ENCODE data around the gene VWA1.
"Not testable (repeated sequence)": the region's sequence is repeated elsewhere in the genome, so short reads cannot be mapped to it uniquely, and the experiment has no call there.

The VWA1 gene

GRCh38 chr1:1428967-1429366 is 6.5 kb upstream of the VWA1 start:
- not testable (repeated sequence) for H3K27me3 ChIP-seq (ENCODE audit: control insufficient read depth, insufficient read depth, low read length); H3K9ac ChIP-seq (ENCODE audit: low read length); H3K36me3 ChIP-seq (ENCODE audit: control insufficient read depth, insufficient read depth, low read length); H3K4me3 ChIP-seq (ENCODE audit: low read length); H3K9me3 ChIP-seq (ENCODE audit: control insufficient read depth, low read length)
- H3K4me1 ChIP-seq (ENCODE audit: control insufficient read depth, insufficient read depth, low read length), result peaks cover 44% of the 10 kb centered on the region

DNA sequence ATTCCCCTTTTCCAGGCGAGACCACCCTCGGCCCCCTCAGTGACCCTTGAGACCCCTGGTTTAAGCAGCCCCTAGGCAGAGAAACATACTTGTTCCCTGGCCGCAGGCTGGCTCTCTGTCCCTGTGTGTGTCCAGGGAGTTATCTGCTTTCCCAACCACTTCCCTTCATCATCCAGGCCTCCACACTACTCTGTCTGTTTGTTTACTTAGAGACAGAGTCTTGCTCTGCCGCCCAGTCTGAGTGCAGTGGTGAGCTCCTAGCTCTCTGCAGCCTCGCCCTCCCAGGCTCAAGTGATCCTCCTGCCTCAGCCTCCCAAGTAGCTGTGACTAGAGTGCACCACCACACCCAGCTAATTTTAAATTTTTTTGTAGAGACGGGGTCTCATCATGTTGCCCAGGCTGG is 5.8 kb upstream of the VWA1 start:
- H3K9ac ChIP-seq (ENCODE audit: low read length), result peak overlapping the region; percentile 64
- H3K36me3 ChIP-seq (ENCODE audit: control insufficient read depth, insufficient read depth, low read length), result no peaks in the 10 kb centered on the region
- peaks cover 51% of the 10 kb centered on the region for H3K4me1 ChIP-seq (ENCODE audit: control insufficient read depth, insufficient read depth, low read length)
- no peaks in the 10 kb centered on the region for H3K9me3 ChIP-seq (ENCODE audit: control insufficient read depth, low read length)
- H3K4me3 ChIP-seq (ENCODE audit: low read length), result no peak overlapping the region
- peaks cover 6% of the 10 kb centered on the region for H3K27me3 ChIP-seq (ENCODE audit: control insufficient read depth, insufficient read depth, low read length)

GRCh38 chr1:1430114-1430982 is 5.1 kb upstream of the VWA1 start:
- Histone ChIP-seq H3K4me3 (ENCODE audit: low read length) (no peak overlapping the region), H3K4me1 (ENCODE audit: control insufficient read depth, insufficient read depth, low read length) (peaks cover 58% of the 10 kb centered on the region), H3K36me3 (ENCODE audit: control insufficient read depth, insufficient read depth, low read length) (no peaks in the 10 kb centered on the region), H3K9me3 (ENCODE audit: control insufficient read depth, low read length) (no peaks in the 10 kb centered on the region), H3K27me3 (ENCODE audit: control insufficient read depth, insufficient read depth, low read length) (peaks cover 6% of the 10 kb centered on the region), H3K9ac (ENCODE audit: low read length) (peak overlapping the region; percentile 64)

- Histone ChIP-seq H3K9ac (ENCODE audit: low read length) (peak overlapping the region; percentile 68), H3K9me3 (ENCODE audit: control insufficient read depth, low read length) (no peaks in the 10 kb centered on the region), H3K27me3 (ENCODE audit: control insufficient read depth, insufficient read depth, low read length) (peaks cover 5% of the 10 kb centered on the region), H3K4me3 (ENCODE audit: low read length) (peak overlapping the region; percentile 25), H3K36me3 (ENCODE audit: control insufficient read depth, insufficient read depth, low read length) (no peaks in the 10 kb centered on the region), H3K4me1 (ENCODE audit: control insufficient read depth, insufficient read depth, low read length) (peaks cover 63% of the 10 kb centered on the region)
Measured at GRCh38 chr1:1430992-1431844, 4.3 kb upstream of the VWA1 start.

GRCh38 chr1:1431845-1432273 is 3.6 kb upstream of the VWA1 start:
- Histone ChIP-seq H3K4me1 (ENCODE audit: control insufficient read depth, insufficient read depth, low read length) (peaks cover 69% of the 10 kb centered on the region), H3K4me3 (ENCODE audit: low read length) (peak overlapping the region; percentile 25), H3K36me3 (ENCODE audit: control insufficient read depth, insufficient read depth, low read length) (no peaks in the 10 kb centered on the region), H3K9me3 (ENCODE audit: control insufficient read depth, low read length) (no peaks in the 10 kb centered on the region), H3K27me3 (ENCODE audit: control insufficient read depth, insufficient read depth, low read length) (no peaks in the 10 kb centered on the region), H3K9ac (ENCODE audit: low read length) (peak overlapping the region; percentile 68)

DNA sequence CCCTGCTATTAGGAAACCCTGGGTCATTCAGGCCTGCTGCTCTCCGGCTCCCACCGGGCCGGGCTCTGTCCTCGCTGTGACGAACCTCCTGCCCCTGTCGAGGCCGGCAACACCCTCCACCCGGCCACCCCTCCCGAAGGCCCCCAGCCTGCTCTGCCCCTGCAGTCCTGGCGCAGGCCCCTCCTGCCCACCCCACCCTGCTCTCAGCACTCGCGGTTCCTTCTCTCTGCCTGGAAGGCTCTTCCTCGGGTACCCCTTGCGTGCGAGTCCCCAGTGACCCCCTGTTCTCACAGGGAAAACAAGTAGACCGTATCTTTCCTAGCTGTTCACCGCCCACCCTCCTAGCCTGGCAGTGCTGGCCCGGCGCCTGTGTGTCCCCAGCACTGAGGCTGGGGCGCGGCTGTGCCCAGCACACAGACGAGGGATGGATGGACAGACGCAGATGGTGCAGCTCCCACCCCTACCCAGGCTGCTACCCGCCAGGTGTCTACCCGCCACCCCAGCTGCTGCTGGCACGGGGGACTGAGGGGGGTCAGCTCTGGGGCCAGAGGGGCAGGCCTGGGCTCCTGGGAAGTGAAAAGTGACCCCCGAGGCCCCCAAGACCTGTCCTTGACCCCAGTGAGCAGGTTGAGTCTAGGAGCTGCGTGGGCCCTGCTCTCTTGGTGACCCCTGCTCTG is 3.1 kb upstream of the VWA1 start:
- Histone ChIP-seq H3K27me3 (ENCODE audit: control insufficient read depth, insufficient read depth, low read length) (no peaks in the 10 kb centered on the region), H3K36me3 (ENCODE audit: control insufficient read depth, insufficient read depth, low read length) (no peaks in the 10 kb centered on the region), H3K4me1 (ENCODE audit: control insufficient read depth, insufficient read depth, low read length) (peaks cover 74% of the 10 kb centered on the region), H3K4me3 (ENCODE audit: low read length) (peak overlapping the region; percentile 25), H3K9ac (ENCODE audit: low read length) (peak overlapping the region; percentile 68), H3K9me3 (ENCODE audit: control insufficient read depth, low read length) (no peaks in the 10 kb centered on the region)

DNA sequence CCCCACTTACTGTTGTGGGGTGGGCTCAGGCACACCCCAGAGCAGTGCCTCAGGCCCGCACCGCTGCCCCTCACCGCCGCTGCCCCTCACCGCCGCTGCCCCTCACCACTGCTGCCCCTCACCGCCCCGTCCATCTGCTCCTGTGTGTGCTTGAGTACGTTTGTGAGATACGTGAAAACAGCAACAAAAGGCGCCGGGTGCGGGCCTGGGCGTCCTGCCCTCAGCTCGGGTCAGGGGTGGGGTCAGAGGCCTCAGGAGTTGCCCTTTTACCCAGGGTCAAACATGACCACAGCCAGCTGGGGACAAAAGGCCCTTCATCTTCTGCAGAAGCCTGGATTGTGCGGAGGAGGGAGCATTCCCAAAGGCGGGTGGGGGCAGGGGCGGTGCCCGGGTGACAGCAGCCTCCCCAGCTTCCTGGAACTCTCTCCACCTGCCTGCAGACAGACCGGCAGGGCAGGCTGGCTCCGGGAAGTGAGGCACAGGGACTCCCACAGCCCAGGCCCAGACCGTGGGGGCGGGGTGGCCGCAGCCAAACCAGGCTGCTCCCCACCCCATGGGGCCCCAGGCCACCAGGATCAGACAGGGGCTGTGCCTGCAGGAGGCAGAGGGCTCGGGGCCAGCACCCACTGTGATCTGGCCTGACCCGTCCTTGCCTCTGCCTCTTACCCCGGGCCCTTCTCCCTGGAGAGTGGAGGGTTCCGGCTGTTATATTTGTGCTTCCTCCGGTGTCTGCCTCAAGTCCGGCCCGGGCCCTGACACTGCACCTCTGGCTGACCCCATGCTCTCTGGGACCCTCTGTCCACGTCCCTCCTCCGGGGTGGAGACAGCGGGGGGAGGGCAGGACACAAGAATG is 2.3 kb upstream of the VWA1 start:
- no peaks in the 10 kb centered on the region for H3K27me3 ChIP-seq (ENCODE audit: control insufficient read depth, insufficient read depth, low read length)
- H3K36me3 ChIP-seq (ENCODE audit: control insufficient read depth, insufficient read depth, low read length), result no peaks in the 10 kb centered on the region
- H3K9ac ChIP-seq (ENCODE audit: low read length), result peak overlapping the region; percentile 68
- H3K4me3 ChIP-seq (ENCODE audit: low read length), result peak overlapping the region; percentile 1
- H3K4me1 ChIP-seq (ENCODE audit: control insufficient read depth, insufficient read depth, low read length), result peaks cover 82% of the 10 kb centered on the region
- no peaks in the 10 kb centered on the region for H3K9me3 ChIP-seq (ENCODE audit: control insufficient read depth, low read length)

DNA sequence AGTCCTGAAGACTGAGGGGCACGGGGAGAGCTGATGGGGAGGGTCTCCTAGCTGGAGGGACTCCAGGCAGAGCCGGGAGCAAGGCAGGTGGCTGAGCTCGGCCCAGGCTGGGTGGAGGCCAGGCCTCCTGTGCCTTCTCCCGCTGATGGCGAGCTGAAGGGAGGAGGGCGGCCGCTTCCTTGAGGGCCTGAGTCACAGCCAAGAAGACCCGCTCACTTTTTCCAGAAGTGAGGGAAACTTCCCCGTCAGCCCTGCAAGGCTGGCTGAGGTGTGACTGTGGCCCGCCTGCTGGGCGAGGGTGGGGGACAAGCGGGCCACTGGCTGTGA is 1.7 kb upstream of the VWA1 start:
- H3K9ac ChIP-seq (ENCODE audit: low read length), result peak overlapping the region; percentile 68
- no peaks in the 10 kb centered on the region for H3K36me3 ChIP-seq (ENCODE audit: control insufficient read depth, insufficient read depth, low read length)
- H3K27me3 ChIP-seq (ENCODE audit: control insufficient read depth, insufficient read depth, low read length), result no peaks in the 10 kb centered on the region
- no peaks in the 10 kb centered on the region for H3K9me3 ChIP-seq (ENCODE audit: control insufficient read depth, low read length)
- peak overlapping the region; percentile 1 for H3K4me3 ChIP-seq (ENCODE audit: low read length)
- peaks cover 88% of the 10 kb centered on the region for H3K4me1 ChIP-seq (ENCODE audit: control insufficient read depth, insufficient read depth, low read length)

GRCh38 chr1:1434131-1434823 is 1.2 kb upstream of the VWA1 start:
- no peaks in the 10 kb centered on the region for H3K9me3 ChIP-seq (ENCODE audit: control insufficient read depth, low read length)
- H3K36me3 ChIP-seq (ENCODE audit: control insufficient read depth, insufficient read depth, low read length), result no peaks in the 10 kb centered on the region
- H3K4me3 ChIP-seq (ENCODE audit: low read length), result peak overlapping the region; percentile 1
- H3K9ac ChIP-seq (ENCODE audit: low read length), result peak overlapping the region; percentile 68
- no peaks in the 10 kb centered on the region for H3K27me3 ChIP-seq (ENCODE audit: control insufficient read depth, insufficient read depth, low read length)
- H3K4me1 ChIP-seq (ENCODE audit: control insufficient read depth, insufficient read depth, low read length), result peaks cover 89% of the 10 kb centered on the region

DNA sequence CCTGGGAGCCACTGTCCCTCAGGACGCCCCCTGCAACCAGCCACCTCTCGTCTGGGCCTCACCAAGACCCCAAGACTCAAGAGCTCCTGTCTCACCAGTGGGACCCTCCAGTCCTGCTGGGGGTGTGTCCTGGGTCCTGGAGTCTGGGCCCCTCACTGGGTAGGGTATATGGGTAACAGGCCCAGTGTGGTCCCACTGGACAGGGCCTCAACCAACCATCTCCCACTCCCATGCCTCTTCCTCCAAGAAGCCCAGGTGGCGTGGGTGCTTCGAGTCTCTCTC is 725 bp upstream of the VWA1 start:
- Histone ChIP-seq H3K4me3 (ENCODE audit: low read length) (no peak overlapping the region), H3K9ac (ENCODE audit: low read length) (peak overlapping the region; percentile 68), H3K4me1 (ENCODE audit: control insufficient read depth, insufficient read depth, low read length) (peaks cover 85% of the 10 kb centered on the region), H3K27me3 (ENCODE audit: control insufficient read depth, insufficient read depth, low read length) (no peaks in the 10 kb centered on the region), H3K9me3 (ENCODE audit: control insufficient read depth, low read length) (no peaks in the 10 kb centered on the region), H3K36me3 (ENCODE audit: control insufficient read depth, insufficient read depth, low read length) (no peaks in the 10 kb centered on the region)
